Measurements from ENCODE around the gene MARVELD1.

The MARVELD1 gene

DNA sequence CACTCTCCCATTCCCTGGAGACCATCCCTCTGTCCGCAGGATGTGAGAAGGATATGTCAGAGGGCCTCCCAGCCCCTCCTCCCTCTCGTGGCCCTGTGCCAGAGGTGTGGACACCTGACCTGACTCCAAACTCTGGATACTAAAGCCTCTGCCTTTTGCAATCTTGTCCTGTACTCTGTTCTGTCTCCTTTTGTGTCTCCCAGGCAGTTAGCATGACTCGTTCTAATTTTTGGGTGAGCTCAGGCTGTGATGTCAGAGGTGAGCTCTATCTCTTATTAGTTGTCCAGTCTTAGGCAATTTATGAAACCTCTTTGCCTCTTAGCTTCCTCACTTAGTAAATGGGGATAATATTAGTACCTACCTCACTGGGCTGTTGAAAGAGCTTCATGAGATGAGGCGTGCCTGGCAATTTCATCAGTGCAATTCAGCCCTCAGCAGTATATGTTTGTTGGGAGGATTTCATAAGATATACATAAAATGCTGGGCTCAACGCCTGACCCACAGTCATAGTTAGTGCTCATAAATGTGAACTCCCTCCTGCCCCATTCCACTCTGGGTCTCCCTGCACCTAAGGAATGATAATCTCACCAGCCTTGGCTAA lies 10.9 kb downstream of the MARVELD1 start:
- no peak for DNase-seq

DNA sequence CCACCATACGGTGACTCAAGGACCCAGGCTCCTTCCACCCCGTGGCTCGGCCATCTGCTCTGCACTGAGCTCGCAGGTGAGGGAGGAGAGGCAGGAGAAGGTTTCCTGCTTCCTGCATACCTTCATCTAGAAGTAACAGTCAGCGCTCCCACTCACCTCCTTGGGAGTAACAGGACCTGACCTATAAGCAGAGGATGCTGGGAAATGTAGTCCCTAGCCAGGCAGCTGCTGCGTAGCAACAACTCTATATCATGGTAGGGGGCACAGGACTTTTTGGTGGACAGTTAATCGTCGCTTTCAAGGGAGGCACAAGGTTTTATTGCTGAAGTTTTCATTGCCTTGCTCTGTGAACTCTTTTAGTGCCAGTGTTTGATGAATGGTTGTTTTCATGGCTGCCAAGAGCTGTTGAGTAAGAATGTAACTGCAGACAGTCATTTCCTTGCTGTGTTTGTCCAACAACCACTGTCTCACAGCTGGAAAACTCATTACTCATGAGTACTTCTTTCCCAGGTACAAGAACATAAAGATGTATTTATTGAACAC lies 13.2 kb downstream of the MARVELD1 start:
- no peak for DNase-seq

DNA sequence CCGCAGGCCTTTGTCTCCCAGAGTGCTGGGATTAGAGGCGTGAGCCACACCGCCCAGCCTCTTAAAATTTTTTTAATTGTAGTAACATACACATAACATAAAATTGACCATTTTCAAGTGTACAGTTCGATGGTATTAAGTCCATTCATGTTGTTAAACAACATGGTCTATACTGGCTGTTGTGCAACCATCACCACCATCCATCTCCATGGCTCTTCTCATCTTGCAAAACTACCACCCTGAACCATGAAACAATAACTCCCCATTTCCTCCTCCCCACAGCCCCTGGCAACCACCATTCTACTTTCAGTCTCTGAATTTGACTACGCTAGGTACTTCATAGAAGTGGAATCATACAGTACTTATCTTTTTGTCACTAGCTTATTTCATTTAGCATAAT lies 15.5 kb downstream of the MARVELD1 start:
- no peak for DNase-seq

DNA sequence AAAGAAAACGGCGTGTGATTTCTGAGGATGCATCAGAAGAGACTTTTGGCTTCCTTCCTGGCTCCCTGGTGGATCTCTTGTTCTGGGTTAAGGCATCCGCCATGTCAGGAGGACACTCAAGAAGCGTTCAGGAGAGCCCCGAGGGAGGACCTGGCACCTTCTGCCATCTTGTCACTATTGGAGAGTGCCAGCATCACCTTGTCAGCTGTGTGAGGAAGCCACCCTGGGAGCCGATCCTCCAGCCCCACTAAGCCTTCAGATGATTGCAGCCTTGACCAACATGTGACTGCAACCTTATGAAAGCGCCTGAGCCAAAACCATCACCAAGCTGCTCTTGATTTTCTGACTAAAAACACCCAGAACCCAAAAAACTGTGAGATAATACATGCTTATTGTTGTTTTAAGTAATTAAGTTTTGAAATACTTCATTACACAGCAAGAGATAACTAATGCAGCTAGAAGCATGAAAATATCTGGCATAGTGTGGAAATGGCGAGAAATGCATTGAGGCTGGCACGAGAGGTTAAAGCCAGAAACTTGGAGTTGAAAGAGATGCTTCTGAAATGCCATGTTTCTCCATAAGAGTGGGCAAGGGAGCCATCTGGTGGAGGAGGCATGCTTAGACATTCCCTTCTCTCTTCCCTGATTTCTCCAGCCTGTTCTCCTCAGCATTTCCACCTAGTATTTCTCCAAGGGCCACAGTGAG lies 18.0 kb downstream of the MARVELD1 start:
- peak; percentile 50 to 66 for DNase-seq

DNA sequence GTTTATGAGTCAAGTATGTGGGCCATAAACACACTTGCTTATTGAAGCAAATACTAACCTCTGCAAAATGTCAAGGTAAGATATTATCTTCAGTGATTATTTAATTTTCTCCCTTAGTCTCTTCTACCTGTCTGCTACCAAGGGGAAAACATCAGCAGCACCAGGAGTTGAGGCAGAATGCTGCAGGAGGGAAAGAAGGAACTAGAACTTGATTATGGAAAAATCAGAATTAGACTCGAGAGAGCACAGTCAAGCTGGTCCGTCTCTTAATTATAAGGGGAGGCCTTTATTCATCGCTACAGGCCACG lies 18.5 kb downstream of the MARVELD1 start:
- DNase-seq = no peak

DNA sequence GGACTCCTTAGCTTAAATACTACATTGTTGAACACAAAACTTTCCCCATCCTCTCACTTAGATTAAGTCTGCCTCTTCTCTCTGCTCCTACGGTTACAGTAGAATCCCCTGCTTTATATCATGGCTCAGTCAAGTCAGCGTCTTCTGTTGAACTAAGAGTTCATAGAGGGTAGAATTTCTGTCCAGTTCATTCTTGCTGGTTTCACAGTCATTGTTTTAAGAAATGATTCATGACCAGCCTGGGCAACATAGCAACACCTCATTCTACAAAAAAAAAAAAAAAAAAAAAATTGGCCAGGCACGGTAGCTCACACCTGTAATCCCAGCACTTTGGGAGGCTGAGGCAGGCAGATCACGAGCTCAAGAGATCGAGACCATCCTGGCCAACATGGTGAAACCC lies 19.7 kb downstream of the MARVELD1 start:
- no peak for DNase-seq

DNA sequence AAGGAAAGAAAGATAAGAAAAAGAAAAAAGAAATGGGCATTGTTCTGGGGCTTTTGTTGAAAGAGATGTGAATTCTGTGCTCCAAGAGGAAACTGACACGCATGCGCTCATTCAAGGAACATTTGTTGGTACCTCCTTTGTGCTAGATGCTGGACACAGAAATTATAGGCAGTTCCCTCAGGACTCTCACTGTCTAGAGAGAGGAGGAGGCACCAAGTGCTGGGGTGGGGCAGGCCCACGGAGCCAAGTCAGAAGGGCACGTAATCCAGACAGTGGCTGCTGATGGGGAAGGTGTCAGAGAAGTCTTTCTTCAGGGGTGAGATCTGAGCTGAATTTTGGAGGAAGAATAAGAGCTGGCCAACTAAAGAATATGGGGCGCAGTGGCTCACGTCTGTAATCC lies 20.5 kb downstream of the MARVELD1 start:
- DNase-seq = no peak

DNA sequence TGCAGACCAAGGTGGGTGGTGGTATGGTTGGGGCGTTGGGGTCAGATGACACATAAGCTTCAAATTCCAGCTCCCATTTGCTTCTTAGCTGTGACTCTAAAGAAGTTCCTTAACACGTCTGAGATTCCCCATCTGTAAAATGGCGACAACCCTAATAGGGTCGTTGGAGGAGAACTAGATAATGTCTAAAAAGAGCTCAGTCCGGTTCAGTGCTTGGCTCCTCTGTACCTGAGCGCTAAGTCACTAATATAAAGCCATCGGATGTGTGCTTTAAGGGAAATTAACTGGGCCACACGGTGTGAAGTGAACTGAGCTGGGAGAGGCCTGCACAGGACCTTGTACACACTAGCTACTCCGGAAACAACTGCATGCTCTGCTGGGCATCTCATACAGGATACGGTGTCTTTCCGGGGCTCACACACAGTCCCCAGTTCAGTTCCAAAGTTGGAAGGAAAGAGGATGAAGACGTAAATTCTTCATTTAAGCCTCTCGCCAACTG lies 22.9 kb downstream of the MARVELD1 start:
- DNase-seq = no peak

DNA sequence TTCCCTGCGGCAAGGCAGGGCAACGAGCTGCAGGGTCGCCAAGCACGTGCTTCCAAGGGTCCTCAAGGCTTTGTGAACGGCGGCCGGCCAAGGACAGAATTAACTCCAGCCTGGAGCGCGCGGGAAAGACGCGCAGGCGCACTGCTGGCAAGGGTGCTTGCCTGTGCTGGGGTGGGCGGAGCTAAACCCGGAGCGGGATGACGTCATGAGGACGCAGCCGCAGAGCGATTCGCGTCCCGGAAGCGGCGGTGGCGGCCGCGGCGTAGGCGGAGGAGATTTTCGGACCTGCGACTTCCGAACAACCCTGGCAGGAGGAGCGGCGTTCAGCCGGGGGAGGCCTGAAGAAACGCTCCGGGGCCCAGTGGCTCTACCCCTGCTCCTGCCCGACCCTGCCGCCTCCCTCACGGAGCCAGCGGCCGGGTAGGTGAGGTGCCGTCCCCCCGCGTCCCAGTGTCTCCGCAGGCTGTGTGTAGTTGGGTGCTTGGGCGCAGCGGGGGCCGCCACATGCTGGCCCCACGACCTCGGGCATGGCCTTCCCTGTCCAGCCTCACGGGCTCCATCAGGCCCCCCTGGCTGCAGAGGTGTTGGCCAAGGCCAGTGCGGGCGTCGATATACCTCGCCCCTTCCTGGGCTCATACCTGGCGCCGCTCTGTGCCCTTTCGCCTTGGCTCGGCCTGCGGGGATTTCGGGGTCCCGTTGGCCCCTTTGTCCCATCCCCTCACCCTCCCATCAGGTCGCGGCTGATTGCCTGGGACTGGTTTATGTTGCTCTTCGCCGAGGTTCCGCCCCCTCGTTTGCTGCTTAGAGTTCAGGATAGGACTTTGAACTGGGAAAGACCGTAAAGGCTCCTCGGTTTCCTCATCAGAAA lies 23.6 kb downstream of the MARVELD1 start, which contains the start of gene ZFYVE27:
Gene ZFYVE27, plus strand, starts transcription at position 227 of the 868 bp plus-strand sequence. CDS start 1,350 bp downstream, outside the sequence.
- DNase-seq = peak; percentile 95

DNA sequence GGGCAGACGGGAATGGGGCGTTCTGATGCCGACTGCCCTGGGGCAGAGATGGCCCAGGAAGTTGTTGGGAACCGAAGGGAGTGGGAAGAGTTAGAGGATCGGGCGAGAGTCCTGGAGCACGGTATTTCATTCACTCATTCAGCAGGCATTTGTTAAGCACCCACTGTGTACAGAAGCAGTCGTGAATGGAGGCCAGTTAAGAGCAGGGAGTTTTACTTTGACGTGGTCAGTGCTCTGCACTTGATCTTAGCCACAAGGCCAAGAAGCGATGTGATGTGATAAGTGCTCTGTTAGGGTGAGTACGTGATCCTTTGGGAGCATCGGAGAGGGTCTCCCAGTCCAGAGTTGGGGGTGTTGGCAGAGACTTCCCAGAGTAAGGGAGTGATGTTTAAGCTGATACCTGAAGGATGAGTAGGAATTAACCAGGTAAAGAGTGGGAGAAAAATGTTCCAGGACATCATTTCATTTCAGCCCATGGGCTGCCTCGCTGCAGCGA lies 24.3 kb downstream of the MARVELD1 start:
- DNase-seq = no peak

DNA sequence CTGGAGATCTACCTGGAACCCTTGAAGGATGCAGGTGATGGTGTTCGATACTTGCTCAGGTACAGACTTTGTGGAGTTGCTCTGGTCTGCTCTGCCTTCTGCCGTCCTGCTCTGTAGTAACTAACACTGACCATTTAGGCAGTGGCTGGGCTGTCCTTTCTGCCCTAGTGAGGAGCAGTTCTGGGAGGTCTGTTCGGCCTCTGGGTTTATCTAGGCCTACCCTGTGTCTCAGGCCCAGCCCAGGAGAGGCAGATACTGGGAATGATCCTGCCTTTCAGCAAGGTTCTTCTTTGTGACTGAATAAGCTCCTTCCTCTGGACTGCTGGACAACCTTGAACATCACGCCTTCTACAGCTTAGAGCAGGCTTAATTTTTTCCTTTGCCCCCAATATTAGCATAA lies 25.1 kb downstream of the MARVELD1 start:
- DNase-seq = no peak

DNA sequence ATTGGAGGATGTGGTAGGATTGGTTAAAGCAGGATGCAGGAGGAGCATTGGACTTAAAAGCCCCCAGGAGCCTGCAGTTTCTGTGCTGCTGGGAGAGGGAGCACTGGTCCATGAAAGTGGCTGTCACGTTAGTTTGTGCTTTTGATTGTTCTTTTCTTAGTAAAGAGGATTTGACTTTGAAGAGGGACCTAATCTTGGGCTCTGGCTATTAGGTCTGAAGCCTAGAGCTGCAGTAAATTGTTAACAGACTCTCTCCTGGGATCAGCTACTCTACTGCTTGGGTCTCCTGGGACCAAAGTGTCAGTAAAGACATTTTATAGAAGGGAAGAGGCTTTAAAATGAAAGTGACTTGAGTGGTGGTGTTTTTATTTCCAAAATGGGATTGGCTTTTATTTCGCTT lies 27.1 kb downstream of the MARVELD1 start:
- DNase-seq = no peak

DNA sequence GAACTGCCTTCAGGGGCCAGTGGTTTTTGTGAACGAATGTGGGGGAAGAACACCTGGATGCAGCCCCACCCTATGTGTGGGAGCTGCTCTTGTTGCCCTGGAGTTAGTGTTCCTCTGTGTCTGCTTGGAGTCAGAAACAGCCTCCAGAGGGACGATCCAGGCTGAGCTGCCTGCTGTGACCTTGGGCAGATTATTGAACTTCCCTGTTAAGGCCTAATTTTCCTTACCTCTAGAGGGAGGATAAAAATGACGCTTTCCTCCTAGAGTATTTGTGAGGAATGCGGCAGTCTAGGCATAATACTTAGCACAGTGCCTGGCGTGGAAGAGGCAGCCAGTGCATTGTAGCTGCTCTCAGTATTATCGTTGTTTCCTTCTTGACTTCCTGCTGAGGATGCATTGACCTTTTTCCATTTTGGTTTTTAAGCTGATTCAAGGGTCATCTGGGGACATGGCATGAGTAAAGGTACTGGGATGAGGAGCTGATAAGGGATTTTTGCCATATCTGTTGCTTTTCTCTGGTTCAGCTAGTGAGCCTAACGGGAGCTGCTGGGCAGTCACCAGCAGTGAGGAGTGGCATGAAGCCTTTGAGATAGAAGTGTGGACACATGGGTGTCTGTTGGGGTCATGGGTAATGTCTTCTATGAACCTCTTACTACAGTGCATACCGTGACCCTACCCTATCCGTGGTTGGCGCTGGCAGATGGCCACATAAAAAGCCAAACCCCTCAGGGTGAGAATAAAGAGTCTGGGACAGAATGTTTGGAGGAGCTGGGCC lies 29.8 kb downstream of the MARVELD1 start:
- no peak for DNase-seq

DNA sequence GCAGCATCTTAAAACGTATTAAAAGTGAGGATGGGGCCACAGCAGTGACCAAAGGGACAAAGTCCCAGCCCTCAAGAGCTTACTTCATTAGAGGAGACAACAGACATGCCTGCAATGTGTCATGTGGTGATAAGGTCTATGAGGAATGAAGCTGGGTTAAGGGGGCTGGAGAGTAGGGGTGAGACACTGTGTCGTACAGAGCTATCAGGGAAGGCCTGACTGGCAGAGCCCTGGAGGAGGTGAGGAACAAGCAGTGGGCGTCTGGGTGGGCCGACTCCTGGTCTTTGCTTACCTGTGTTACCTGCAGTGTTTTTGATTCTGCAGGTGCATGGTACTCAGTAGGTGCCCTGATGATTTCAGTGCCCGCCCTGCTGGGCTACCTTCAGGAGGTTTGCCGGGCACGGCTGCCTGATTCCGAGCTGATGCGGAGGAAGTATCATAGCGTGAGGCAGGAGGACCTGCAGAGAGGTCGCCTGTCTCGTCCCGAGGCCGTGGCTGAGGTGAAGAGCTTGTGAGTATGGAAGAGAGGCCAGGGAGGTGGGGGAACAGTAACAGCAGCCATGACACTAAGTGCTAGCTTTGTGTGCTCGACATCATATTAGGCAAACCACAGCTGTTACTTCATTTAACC lies 31.0 kb downstream of the MARVELD1 start:
- no peak for DNase-seq

DNA sequence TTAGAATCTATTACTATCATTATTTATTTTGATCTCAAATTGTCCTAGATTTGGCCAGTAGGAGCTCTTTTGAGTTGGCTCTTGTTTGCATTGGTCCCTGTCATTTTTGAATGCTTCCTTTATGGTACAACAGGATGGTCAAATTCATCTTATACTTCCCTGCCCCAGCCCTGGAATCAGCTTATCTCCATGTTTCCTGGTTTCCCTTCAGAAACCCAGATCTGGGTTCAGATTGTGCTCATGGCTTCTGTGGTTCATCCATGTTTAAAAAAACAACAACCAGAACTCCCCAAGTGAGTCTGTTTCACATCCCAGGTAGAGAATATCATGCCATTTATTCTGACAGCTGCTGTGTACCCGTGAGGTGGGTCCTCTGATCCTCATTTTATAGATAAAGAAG lies 34.0 kb downstream of the MARVELD1 start:
- DNase-seq = no peak

DNA sequence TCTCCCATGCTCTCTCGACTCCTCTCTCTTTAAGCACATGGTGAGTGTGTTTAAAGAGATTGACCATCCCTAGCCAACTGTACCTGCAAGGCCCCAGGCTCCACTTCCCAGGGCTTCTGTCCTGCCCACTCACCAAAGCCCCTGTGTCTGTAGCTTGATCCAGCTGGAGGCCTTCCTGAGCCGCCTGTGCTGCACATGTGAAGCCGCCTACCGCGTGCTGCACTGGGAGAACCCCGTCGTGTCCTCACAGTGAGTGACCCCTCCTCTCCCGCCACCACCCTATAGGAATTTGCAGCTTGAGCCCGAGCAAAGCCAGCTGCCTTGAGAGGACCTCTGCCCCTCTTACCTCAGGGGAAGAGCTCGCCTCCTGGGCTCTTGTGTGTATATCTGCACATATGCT lies 34.6 kb downstream of the MARVELD1 start:
- no peak for DNase-seq

DNA sequence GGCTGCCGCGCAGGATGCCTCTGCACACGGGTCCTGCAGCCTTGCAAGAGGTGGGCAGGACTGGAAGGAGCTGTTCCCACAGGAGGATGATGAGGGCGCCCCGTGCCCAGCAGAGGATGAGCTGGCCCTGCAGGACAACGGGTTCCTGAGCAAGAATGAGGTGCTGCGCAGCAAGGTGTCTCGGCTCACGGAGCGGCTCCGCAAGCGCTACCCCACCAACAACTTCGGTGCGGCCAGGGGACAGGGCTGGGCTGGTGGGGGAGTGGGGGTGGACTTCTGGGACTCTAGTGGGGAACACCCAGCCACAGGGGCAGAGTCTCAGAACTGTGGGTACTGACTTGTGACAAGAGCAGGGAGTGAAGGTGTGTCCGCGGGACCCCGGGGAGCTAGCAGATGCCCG lies 39.4 kb downstream of the MARVELD1 start:
- DNase-seq = no peak

DNA sequence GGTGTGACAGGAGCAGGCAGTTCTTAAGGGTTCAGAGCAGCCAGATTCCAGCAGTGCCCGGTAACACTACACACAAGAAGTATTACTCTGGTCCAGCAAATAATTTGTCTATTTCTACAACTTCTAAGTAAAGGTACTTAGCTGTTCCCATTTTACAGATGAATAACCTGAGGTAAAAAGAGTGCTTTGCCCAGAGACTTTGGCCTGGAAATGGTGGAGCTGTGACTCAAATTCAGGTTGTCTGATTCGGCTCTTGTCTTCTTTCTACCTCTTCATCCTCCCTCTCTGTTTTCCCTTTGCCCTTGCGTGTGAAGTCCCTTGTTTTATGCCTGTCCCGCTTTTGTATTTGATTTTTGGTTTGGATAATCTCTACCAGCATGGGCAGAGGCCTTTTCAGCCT lies 41.2 kb downstream of the MARVELD1 start:
- DNase-seq = no peak

DNA sequence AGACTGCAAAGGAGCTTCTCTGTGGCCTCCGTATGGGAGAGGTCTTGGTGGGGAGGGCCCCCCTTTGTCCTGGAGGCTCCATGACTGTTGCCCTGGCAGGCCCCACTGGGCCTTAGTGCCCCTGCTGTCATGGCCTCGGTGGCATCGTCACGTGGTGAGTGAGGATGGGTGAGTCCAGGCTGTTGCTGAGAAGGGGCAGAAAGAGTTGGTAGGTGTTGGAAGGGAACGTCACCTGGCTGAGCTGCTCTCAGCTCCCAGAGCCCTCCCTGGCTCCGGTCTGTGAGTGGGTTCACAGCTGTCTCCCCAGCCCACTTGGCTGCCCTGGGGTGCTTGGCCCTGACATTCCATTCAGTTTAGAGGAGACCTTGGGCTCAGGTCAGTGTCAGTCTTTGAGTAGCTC lies 42.2 kb downstream of the MARVELD1 start:
- DNase-seq = no peak

DNA sequence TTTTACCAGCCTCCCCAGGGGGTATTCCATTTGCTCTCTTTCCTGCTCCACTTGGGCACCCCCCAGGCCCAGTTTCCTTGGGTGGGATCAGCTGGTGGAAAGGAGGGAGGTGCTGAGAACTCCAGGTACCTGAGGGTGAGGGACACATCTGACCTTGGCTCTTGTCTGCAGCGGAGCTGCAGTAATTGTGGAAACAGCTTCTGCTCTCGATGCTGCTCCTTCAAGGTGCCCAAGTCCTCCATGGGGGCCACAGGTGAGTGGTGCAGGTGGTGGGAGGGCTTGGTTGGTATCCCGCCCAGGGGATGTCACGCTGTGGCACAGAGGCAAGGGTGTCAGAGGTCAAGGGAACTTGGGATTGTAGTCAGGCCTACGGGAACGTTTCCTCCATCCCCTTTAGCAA lies 43.9 kb downstream of the MARVELD1 start:
- DNase-seq = no peak

DNA sequence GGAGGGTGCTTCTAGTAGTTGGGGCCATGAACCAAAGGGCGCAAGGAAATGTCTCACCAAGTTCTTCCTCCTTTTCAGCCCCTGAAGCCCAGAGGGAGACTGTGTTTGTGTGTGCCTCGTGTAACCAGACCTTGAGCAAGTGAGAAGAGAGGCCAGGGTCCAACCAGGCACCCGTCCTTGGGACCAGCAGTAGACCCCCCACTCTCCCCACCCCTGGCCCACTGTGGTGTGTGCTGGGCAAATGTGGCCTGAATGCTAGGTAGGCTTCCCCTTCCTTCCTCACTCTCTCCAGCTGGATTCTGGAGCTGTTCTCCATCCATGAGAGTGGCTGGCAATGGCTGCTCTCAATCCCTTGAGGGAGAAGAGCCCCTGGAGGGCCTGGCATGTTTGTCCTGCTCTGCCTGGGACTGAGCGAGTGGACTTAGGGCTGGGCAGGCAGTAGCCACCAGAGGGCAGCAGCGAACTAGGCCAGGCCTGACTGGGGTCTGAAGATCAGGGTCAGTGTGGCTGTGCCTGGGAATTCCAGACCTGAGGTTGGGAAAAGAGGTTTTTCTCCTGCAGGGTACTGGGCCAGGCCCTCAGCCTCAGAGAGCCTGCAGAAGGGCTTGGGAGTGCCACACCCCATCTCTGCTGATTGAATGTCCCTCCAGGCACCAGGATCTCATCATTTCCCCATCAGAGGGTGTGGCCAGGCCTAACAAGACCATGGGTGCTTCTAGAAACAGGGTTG lies 45.8 kb downstream of the MARVELD1 start:
- DNase-seq = peak; percentile 29 to 37

Data from activated CD4-positive, alpha-beta T cell treated with anti-CD3 and anti-CD28 coated beads for 4 hours (primary cell).